KBM-7 (cell line): Measurements from ENCODE around the gene MUC5AC.
"Not testable (repeated sequence)": the region's sequence is repeated elsewhere in the genome, so short reads cannot be mapped to it uniquely, and the experiment has no call there.

Experiments used
- DNase-seq: peaks from one replicate; pipeline ENCODE4 v3.0.0-alpha.2; 2015
- in situ Hi-C: fragments of 300-500 bp; cut with MboI; formaldehyde crosslinking; loops from 2 replicates; pipeline ENCODE4 v1.14.3; 2020; ENCODE audit warnings: low sequenced_read_pairs, low pct_unique_long_range_greater_than_20kb, mixed read lengths

MUC5AC gene

DNA sequence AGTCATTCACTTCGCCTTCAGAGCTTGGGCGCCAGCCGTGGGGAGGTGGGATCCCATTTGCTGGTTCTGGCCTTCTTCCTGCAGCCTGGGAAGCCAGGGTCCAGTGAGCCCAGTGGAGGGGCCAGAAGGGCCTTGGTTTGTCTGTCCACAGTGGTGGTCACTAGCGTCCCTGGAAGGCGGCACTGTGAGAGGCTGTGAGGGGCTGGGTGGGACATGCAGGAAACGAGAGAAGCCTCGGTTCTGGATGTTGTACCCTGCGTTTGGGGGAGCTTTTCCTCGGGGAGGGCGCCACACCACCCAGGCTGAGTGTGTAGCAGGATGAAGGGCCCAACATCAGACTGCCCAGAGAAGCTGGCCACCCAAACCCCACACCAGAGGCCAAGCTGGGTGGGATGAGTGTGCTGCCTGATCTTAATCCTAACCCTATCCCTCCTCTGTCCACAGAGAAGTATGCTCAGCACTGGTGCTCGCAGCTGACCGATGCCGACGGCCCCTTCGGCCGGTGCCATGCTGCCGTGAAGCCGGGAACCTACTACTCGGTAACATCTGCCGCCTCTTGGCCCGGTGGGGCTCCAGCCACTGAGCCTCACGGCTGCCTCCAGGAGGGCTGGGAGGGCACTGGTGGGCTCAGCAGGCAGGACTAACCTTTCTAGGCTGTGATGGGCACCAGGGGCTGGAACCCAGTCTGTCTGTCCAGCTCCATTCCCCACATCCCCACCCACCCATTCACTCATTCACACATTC is 14.4 kb downstream of the MUC5AC start:
- in situ Hi-C loops = no loop called here
- DNase-seq = no peak

DNA sequence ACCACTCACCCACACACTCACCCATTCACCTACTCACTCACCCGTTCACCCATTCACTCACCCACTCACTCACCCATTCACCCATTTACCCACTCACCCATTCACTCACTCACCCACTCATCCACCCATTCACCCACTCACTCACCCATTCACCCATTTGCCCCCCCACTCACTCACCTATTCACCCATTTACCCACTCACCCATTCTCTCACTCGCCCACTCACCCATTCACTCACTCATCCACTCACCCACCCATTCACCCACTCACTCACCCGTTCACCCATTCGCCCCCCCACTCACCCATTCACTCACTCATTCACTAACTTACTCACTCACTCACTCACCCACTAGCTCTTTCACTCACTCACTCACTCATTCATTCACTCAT is 15.0 kb downstream of the MUC5AC start:
- in situ Hi-C loops = no loop called here
- no peak for DNase-seq

DNA sequence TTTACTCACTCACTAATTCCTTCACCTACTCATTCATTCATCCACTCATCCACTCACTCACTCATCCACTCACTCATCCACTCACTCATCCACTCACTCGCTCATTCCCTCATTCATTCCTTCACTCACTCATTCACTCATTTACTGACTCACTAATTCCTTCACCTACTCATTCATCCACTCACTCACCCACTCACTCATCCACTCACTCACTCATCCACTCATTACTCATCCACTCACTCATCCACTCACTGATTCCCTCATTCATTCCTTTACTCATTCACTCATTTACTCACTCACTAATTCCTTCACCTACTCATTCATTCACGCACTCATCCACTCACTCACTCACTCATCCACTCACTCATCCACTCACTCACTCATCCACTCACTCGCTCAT is 15.6 kb downstream of the MUC5AC start:
- in situ Hi-C loops, DNase-seq: not testable (repeated sequence)

DNA sequence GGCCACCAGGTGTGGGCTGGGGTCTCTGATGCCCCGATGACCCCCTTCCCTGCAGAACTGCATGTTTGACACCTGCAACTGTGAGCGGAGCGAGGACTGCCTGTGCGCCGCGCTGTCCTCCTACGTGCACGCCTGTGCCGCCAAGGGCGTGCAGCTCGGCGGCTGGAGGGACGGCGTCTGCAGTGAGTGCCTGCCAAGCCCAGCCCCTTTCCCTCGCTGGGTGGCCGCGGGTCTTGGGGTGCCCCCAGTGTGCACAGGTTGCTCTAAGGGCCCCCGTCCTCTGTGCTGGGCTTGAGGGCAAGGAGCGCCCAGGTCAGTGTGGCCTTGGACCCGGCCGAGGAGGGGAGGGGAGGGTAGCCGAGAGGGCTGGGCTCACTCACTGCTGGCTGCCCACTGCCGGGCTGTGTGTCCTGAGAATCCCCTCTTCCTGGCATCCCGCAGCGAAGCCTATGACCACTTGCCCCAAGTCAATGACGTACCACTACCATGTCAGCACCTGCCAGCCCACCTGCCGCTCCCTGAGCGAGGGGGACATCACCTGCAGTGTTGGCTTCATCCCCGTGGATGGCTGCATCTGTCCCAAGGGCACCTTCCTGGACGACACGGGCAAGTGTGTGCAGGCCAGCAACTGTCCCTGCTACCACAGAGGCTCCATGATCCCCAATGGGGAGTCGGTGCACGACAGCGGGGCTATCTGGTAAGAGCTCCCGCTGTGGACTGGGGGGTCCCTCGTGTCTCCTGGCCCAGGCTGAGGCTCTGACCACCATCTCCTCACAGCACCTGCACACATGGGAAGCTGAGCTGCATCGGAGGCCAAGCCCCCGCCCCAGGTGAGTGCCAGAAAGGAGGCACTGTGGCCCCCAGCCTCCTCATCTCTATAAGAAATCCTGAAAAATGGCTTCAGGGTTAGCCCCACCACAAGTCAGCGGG is 17.0 kb downstream of the MUC5AC start:
- DNase-seq = no peak
- in situ Hi-C loops = no loop called here

DNA sequence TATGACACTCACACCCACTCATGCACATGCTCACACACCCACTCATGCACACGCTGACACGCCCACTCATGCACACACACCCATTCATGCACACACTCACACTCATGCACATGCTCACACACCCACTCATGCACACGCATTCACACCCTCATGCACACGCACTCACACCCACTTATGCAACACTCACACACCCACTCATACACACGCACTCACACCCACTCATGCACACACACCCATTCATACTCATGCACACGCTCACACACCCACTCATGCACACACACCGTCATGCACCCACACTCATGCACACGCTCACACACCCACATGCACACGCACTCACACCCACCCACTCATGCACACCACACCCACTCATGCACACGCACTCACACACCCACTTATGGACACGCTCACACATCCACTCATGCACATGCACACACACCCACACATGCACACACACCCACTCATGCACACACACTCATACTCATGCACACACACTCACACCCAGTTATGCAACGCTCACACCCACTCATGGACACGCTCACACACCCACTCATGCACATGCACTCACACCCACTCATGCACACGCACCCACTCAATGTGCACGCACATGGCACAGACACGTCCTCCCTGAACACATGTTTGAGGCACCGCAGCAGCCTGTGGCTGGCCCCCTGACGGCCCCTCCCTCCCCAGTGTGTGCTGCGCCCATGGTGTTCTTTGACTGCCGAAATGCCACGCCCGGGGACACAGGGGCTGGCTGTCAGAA is 17.9 kb downstream of the MUC5AC start:
- DNase-seq = no peak
- in situ Hi-C loops = no loop called here

DNA sequence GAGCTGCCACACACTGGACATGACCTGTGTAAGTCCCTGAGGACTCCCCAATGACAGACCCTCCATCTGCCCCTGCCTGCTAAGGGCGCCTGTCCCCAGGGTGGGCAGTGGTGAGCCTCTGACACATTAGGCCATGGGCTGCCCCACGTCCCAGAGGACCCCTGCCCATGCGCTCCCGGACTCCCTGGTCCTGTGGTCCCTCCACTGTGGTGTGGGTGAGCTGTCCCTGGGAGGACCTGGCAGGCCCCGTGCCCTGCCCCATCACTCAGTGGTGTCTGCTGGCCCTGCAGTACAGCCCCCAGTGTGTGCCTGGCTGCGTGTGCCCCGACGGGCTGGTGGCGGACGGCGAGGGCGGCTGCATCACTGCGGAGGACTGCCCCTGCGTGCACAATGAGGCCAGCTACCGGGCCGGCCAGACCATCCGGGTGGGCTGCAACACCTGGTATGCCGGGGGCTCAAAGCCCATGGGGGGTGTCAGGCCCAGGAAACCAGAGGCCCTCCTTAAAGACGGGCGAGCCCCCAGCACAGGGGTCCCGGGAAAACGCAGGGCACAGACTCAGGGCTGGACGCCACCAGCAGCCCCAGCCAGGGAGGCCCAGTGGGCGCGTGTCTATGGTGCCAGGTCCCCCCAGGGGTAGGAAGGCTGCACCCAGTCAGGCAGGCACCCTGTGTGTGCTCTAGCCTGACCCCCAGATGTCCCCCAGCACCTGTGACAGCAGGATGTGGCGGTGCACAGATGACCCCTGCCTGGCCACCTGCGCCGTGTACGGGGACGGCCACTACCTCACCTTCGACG is 18.7 kb downstream of the MUC5AC start:
- in situ Hi-C loops = no loop called here
- DNase-seq = no peak

DNA sequence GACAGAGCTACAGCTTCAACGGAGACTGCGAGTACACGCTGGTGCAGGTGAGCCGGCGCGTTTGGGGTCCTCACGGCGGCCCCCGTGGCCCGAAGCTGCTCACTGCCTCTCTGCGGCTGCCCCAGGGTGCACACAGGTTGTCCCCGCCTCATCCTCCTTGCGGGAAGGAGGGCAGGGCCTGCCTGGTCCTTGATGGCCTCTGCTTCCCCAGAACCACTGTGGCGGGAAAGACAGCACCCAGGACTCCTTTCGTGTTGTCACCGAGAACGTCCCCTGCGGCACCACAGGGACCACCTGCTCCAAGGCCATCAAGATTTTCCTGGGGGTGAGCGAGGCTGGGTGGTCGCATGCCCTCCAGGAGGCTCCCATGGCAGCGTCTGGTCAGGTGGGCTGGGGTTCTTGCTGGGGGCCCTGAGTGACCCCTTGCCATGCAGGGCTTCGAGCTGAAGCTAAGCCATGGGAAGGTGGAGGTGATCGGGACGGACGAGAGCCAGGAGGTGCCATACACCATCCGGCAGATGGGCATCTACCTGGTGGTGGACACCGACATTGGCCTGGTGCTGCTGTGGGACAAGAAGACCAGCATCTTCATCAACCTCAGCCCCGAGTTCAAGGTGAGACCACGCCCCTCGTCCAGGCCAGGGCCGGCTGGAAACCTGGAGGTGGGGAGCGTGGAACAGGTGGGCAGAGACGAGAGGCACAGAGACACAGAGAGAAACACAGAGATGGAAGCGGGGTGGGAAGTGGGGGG is 19.4 kb downstream of the MUC5AC start:
- in situ Hi-C loops = no loop called here
- DNase-seq = no peak

DNA sequence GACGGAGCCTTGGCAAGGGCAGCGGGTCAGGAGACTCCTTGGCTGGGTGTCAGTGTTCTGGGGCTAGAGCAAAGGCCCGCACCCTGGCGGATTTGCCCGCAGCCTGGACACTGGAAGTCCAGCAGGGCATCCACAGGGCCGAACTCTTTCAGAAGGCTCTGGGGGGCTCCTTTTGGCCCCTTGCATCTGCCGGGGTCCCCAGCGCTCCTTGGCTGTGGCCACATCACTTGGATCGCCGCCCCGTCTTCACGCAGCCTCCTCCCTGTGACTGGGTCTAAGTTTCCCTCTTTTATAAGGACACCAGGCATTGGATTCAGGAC is 20.0 kb downstream of the MUC5AC start:
- in situ Hi-C loops = no loop called here
- no peak for DNase-seq

DNA sequence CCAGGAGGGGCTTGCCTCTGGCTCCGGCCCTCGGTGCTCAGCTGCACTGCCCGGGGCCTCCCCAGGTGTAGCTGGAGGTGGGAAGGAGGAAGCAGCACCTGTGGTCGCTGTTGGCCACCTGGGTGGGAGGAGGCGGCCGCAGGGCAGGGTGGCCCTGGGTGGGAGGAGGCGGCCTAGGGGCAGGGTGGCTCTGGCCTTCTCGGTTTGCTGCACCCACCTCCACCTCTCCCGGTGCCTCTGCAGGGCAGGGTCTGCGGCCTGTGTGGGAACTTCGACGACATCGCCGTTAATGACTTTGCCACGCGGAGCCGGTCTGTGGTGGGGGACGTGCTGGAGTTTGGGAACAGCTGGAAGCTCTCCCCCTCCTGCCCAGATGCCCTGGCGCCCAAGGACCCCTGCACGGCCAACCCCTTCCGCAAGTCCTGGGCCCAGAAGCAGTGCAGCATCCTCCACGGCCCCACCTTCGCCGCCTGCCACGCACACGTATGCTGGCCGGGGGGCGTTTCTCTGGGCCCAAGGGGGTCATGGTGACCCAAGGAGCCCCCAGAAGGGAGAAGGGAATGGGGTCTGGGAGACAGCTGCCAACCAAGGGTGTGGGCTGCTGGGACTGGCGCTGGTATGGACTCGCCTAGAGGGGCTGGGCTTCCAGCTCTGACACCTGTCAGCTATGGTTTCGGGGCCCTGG is 20.6 kb downstream of the MUC5AC start:
- in situ Hi-C loops = no loop called here
- DNase-seq = no peak

DNA sequence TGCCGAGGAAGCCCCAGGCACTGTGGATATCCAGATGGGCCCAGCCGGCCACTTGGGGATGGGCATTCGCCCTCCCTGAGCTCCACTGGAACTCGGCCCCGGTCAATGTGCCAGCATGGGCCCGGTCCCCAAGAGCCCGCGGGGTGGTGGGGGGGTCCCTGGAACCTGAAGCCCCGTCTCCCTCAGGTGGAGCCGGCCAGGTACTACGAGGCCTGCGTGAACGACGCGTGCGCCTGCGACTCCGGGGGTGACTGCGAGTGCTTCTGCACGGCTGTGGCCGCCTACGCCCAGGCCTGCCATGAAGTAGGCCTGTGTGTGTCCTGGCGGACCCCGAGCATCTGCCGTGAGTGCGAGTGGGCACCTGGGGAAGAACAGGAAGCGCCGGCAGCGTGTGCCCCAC is 21.2 kb downstream of the MUC5AC start:
- DNase-seq = no peak
- in situ Hi-C loops = no loop called here

DNA sequence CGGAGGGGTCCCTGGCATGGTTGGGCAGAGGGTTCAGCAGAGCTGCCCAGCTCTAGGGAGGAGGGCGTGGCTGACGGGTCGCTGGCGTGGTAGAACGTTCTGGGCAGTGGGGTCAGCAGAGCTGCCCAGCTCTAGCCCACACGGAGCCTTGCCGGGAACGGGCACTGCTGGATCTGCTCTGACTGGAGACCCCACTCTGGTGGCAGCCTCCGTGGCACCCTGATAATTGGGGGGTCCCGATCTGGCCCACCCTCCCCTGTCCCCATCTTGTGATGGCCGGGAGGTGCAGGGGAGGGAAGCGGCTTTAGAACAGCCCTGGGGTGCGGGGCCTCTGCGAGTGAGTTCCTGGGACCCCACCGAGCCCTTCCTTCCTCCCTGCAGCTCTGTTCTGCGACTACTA is 21.9 kb downstream of the MUC5AC start:
- in situ Hi-C loops = no loop called here
- no peak for DNase-seq

DNA sequence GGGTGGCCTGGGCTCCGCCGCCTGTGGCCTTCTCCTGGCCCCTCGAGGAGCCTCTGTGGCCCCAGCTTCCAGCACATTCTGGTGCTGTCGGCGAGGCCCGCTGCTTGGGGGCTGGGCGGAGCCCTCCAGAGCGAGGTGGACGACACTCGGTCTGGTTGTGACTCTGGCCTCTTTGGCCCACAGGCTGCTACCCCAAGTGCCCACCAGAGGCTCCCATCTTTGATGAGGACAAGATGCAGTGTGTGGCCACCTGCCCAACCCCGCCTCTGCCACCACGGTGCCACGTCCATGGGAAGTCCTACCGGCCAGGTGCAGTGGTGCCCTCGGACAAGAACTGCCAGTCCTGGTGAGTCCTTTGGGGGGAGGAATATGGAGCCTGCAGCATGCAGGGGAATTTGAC is 22.4 kb downstream of the MUC5AC start:
- in situ Hi-C loops = no loop called here

DNA sequence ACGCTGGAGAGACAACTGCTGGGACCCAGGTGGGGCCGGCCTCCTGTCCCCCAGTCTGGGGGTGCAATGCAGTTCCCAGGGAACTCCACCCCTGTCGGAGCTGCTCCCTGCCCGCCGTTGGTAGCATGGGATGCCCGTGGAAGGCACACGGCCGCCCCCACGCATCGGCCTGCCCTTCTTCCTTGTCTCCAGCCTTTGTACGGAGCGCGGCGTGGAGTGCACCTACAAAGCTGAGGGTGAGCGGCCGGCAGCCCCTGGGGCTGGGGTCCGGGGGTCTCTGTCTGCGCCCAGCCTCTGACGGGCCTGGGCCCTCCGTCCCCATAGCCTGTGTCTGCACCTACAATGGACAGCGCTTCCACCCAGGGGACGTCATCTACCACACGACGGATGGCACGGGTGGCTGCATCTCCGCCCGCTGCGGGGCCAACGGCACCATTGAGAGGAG is 23.2 kb downstream of the MUC5AC start:
- in situ Hi-C loops = no loop called here
- DNase-seq = no peak

More for the DNA sequence above, 22.4 kb downstream of the MUC5AC start:
- DNase-seq = no peak

DNA sequence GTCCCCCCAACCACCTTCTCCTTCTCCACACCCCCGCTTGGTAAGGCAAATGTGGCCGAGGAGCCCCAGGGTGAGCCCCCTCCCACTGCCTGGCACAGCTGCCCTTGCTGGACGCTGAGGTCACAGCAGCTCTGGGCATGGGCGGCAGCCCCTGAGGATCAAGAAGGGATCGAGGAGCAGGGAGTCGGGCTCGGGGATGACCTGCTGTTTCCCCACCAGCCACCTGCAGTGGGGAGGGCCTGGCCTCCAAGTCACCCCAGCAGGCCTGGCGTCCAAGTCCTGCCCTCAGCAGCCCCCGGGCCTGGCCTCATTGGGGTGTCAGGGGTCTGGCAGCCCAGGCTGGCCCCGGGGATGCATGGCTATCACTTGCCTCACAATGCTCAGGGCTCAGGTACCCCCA is 23.7 kb downstream of the MUC5AC start:
- in situ Hi-C loops = no loop called here
- no peak for DNase-seq

DNA sequence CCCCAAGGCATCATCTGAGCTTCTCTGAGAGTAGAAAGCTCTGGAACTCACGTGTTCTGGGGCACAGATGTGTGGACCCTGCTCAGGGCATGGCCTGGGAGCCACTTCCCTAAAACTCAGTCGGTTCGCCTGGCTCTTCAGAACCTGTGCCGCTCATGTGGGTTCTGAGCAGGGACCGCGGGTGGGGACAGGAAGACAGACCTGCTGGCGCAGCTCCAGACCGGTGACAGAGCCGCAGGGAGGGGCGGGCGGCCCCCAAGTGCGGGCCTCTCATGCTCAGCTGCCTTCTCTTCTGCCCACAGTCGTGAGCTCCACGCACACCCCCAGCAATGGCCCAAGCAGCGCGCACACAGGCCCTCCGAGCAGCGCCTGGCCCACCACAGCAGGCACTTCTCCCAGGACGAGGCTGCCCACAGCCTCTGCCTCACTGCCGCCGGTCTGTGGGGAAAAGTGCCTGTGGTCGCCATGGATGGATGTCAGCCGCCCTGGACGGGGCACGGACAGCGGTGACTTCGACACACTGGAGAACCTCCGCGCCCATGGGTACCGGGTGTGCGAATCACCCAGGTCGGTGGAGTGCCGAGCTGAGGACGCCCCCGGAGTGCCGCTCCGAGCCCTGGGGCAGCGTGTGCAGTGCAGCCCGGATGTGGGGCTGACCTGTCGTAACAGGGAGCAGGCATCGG is 24.2 kb downstream of the MUC5AC start:
- in situ Hi-C loops = no loop called here

DNA sequence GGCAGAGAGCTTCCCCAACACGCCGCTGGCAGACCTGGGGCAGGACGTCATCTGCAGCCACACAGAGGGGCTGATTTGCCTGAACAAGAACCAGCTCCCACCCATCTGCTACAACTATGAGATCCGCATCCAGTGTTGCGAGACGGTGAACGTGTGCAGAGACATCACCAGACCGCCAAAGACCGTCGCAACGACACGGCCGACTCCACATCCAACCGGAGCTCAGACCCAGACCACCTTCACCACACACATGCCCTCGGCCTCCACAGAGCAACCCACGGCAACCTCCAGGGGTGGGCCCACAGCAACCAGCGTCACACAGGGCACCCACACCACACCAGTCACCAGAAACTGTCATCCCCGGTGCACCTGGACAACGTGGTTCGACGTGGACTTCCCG is 26.4 kb downstream of the MUC5AC start:
- DNase-seq, in situ Hi-C loops: not testable (repeated sequence)

More for the DNA sequence above, 24.2 kb downstream of the MUC5AC start:
- DNase-seq = no peak

DNA sequence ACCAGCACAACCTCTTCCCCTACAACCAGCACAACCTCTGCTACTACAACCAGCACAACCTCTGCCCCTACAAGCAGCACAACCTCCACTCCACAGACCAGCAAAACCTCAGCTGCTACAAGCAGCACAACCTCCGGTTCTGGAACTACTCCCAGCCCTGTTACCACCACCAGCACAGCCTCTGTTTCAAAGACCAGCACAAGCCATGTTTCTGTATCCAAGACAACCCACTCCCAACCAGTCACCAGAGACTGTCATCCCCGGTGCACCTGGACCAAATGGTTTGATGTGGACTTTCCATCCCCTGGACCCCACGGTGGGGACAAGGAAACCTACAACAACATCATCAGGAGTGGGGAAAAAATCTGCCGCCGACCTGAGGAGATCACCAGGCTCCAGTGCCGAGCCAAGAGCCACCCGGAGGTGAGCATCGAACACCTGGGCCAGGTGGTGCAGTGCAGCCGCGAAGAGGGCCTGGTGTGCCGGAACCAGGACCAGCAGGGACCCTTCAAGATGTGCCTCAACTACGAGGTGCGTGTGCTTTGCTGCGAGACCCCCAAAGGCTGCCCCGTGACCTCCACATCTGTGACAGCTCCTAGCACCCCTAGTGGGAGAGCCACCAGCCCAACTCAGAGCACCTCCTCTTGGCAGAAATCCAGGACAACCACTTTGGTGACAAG is 30.8 kb downstream of the MUC5AC start:
- DNase-seq, in situ Hi-C loops: not testable (repeated sequence)
